ENCODE measurements around the gene COPS8.

GRCh38 chr2:237120916-237121315 is 35.2 kb downstream of the COPS8 start:
- TF ChIP-seq CTCF (IDR thresholded peaks at IDR 0.05) = no peak
- TF ChIP-seq POLR2A (IDR thresholded peaks at IDR 0.05) = no peak

Data from gastroesophageal sphincter (tissue), 3 donors.